Measurements from ENCODE around the gene TBCK.

TBCK gene

GRCh38 chr4:106142616-106143127 is 173.3 kb downstream of the TBCK start:
- TF ChIP-seq CEBPB (IDR thresholded peaks at IDR 0.05) (no peak), MAX (IDR thresholded peaks at IDR 0.05) (no peak)

DNA sequence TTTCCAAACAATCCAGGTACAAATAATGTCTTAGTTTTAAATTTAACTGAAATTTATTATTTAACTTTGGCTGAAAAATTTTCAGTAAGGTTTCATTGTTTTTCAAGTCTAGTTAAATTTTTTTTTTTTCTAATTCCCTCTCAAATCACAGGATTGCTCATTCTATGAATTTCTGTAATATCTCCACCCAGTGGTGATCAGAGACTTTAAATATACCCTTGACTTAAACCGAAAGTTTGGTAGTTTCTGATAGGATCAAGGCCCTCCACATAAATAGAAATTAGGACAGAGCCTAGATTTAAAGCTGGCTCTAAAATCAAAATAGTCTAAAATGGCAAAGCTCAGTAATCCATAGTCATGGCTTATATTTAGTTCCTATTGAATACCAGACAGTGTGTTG is 175.4 kb downstream of the TBCK start:
- TF ChIP-seq EP300 (IDR thresholded peaks at IDR 0.05; ENCODE audit: borderline replicate concordance), result no peak
- TF ChIP-seq EGR1 (IDR thresholded peaks at IDR 0.05), result no peak
- no peak for TF ChIP-seq TAF1 (IDR thresholded peaks at IDR 0.05; ENCODE audit: low read depth)
- TF ChIP-seq CREB1 (IDR thresholded peaks at IDR 0.05; ENCODE audit: low read depth), result no peak
- TF ChIP-seq YY1 (IDR thresholded peaks at IDR 0.05; ENCODE audit: low read depth), result no peak
- TF ChIP-seq TCF12 (IDR thresholded peaks at IDR 0.05; ENCODE audit: low read depth), result no peak
- TF ChIP-seq USF1 (IDR thresholded peaks at IDR 0.05), result no peak
- TF ChIP-seq ZBTB7A (IDR thresholded peaks at IDR 0.05; ENCODE audit: low read depth), result no peak
- TF ChIP-seq TEAD4 (IDR thresholded peaks at IDR 0.05), result no peak
- TF ChIP-seq MAX (IDR thresholded peaks at IDR 0.05), result no peak
- no peak for TF ChIP-seq FOXM1 (IDR thresholded peaks at IDR 0.05; ENCODE audit: borderline replicate concordance, low read depth)
- TF ChIP-seq NFIC (IDR thresholded peaks at IDR 0.05), result no peak
- no peak for TF ChIP-seq CEBPB (IDR thresholded peaks at IDR 0.05)
- TF ChIP-seq RAD21 (IDR thresholded peaks at IDR 0.05; ENCODE audit: low read depth), result no peak
- TF ChIP-seq REST (IDR thresholded peaks at IDR 0.05; ENCODE audit: low read depth), result no peak

GRCh38 chr4:106136777-106137331 is 179.2 kb downstream of the TBCK start:
- no peak for TF ChIP-seq TEAD4 (IDR thresholded peaks at IDR 0.05)
- no peak for TF ChIP-seq CREB1 (IDR thresholded peaks at IDR 0.05; ENCODE audit: low read depth)
- no peak for TF ChIP-seq REST (IDR thresholded peaks at IDR 0.05; ENCODE audit: low read depth)
- TF ChIP-seq TAF1 (IDR thresholded peaks at IDR 0.05; ENCODE audit: low read depth), result no peak

DNA sequence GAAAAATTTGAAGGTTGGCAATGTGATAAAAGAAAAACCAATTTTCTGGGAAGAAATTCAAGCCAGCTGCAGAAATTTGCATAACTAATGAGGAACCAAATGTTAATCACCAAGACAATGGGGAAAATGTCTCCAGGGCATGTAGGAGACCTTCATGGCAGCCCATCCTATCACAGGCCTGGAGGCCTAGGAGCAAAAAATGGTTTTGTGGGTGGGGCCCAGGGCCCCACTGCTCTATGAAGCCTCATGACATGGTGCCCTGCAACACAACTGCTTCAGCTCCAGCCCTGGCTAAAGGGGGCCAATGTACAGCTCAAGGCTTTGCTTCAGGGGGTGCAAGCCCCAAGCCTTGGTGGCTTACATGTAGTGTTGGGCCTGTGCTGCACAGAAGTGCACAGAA is 184.0 kb downstream of the TBCK start:
- TF ChIP-seq CREB1 (IDR thresholded peaks at IDR 0.05; ENCODE audit: low read depth) (no peak), CEBPB (IDR thresholded peaks at IDR 0.05) (no peak), RAD21 (IDR thresholded peaks at IDR 0.05; ENCODE audit: low read depth) (no peak), NFIC (IDR thresholded peaks at IDR 0.05) (no peak), EP300 (IDR thresholded peaks at IDR 0.05; ENCODE audit: borderline replicate concordance) (no peak), FOXM1 (IDR thresholded peaks at IDR 0.05; ENCODE audit: borderline replicate concordance, low read depth) (no peak), YY1 (IDR thresholded peaks at IDR 0.05; ENCODE audit: low read depth) (no peak), REST (IDR thresholded peaks at IDR 0.05; ENCODE audit: low read depth) (no peak), TAF1 (IDR thresholded peaks at IDR 0.05; ENCODE audit: low read depth) (no peak), MAX (IDR thresholded peaks at IDR 0.05) (no peak), EGR1 (IDR thresholded peaks at IDR 0.05) (no peak), ZBTB7A (IDR thresholded peaks at IDR 0.05; ENCODE audit: low read depth) (no peak), TCF12 (IDR thresholded peaks at IDR 0.05; ENCODE audit: low read depth) (no peak), USF1 (IDR thresholded peaks at IDR 0.05) (no peak), TEAD4 (IDR thresholded peaks at IDR 0.05) (no peak)

Data from Ishikawa (cell line).